IPS-NIHi7 (cell line): ENCODE results near the gene CAMK1G.

ENCODE experiments used
- DNase-seq: peaks from one replicate; pipeline ENCODE4 v3.0.0; 2012; ENCODE audit warnings: mixed read lengths; ENCODE audit errors: extremely low spot score

CAMK1G gene

DNA sequence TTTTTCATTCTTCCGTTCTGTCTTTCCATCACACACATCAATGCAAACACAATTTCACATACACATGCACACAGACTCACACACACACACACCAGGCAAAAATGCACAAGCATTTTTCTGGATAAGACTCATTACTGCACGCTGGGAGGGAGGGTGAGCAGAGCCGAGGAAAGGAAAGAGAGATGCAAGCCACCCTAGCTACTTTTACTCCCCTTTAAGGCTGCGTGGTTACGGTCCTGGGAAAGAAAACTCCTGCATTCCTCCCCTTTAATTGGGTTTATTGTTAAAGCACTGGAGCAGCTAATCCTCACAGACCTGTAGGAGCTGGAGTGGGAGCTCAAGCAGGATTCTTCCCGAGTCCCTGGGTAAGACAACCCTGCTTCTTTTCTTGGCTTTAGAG, at the start of gene CAMK1G:
CAMK1G (plus strand) TSS at position 307 of the 400 bp plus-strand sequence. CDS start 11,270 bp downstream, outside the sequence.
- DNase-seq = peak; percentile 71

DNA sequence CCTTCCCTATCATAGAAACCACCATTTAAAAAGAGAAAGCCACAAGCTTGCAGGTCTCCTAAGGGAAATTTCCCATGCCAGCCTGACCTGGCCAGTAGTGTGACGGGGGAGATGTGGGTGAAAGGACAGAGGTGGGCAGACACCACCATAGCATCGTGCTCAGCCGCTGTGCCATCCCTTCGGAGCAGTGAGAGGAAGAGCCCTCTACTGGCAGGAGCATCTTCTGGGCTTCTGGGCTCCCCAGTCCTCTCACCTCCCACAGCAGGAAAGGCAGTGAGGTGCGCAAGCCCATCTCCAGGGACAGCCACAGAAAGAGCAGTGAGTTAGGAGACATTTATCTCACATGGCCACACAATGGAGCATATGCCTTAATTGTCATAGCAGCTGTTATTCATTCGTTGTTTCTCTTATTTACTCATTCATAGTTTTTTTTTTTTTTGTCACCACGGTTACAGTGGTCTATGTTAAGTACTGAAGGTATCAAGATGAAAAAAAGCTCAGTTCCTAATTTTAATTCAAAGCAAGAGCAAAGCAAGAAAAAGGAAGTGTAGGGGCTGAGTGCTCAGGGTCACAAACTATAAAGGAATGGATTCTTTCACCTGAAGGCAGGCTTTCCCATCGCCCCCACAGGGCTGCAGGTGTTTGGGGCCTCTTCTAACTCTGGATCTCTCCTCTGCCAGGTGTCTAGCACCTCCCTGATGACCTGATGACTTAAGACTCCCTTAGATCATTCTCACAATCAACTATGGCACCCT, 48.8 kb upstream of the CAMK1G start:
- peak; percentile 41 for DNase-seq

DNA sequence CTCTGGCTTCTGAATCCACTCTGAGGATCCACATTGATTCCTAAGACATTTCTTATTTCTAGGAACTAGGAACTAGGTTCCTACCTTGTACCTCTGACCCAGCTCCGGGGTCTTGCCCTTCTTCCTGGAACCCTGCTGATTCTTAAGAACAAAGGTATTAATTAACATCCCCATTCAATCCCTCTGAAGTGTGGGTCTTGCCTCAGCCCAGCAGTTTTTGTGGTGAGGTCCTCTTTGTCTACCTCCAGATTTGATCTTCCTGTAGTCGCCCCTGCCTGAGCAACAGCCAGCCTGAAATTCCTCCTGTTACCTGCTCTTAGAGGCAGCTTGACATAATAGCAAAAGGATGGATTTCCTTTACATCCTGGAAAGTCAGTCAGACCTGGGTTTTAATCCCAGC, 46.7 kb upstream of the CAMK1G start:
- no peak for DNase-seq

DNA sequence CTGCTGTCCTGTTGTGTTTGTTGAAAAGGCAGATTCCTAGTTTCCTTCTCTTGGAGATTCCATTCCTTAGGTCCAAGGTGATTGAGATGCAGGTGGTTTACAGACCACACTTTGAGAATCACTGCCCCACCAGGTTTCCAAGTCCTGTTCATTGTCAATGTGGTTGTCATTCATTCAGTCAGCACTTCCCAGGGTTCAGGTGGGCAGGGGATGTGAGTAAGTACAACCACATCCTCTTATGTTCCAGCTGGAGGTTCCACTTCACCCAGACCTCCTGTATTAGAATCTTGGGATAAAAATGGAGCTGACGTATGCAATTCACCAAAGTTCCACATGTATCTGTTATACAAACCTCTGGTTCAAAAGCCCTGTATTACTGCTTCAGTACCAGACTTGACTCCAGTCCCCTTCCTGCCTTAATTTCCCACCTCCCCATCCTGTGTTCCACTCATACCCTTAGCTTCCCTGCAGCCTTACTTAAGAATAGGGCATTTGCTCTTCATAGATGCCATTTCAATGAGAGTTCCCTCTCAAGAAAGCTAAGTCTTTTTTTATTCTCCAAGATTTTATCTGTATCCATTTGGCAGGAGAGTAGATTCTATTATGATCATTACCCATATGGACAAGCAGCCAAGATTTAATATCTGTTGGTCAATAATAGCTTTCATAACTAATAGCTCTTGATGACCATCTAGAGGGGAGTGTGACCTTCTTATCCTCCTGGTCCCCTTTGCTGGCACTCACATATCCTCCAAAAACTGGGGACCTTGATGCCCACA, 46.0 kb upstream of the CAMK1G start:
- DNase-seq = no peak

DNA sequence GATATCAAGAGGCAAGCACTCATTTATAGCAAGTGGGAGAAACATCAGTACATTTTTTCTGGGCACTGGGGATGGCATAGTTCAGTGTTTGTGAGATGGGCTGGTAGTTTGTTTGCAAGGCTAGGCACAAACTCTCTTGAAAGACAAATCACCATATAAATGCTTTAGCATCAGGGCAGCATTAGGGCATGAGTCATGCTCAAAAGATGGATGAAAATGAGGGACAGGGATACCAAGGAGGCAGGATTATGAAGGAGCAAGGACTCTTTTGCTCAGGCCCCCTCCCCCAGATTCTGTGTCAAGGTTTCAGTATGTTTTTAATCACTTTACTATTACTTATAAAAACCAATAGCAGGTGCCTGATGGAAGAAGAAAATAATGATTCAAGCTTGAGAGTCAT, 43.9 kb upstream of the CAMK1G start:
- no peak for DNase-seq

DNA sequence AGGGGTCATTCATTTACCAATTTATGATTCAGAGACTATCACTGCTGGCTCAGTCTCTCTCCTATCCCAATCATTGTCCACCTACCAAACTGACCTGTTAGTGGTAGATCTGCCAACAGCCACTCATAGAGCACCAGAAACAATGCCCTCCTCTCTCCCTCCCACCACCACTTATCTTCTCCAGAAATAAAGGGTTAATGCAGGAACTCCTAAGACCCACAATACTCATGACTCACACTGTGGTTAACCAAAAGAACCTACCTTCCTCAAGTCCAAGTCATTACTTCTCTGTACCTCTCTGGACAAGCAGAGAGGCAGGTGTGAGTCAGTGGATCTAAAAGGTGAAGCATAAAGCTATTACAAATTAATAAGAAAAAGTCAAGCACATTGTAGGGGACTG, 40.9 kb upstream of the CAMK1G start:
- no peak for DNase-seq

DNA sequence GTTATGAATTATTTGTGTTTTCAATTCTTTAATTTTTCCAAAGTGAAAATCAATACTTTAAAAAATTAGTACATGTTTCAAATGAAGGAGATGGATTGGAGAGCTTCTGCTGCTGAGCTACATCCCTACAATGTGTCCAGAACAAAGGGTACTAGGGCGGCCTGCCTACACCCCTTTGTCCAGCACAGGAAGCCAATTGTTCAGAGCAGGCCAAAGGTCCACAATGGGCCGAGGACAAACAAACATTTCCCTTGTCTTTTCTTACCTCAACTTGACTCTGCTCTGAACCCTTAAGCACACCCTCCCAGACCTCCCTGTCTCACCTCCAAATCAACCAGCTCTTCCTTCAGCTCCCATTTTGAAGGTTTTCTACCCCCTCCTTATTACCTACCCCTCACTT, 39.4 kb upstream of the CAMK1G start:
- DNase-seq = no peak

DNA sequence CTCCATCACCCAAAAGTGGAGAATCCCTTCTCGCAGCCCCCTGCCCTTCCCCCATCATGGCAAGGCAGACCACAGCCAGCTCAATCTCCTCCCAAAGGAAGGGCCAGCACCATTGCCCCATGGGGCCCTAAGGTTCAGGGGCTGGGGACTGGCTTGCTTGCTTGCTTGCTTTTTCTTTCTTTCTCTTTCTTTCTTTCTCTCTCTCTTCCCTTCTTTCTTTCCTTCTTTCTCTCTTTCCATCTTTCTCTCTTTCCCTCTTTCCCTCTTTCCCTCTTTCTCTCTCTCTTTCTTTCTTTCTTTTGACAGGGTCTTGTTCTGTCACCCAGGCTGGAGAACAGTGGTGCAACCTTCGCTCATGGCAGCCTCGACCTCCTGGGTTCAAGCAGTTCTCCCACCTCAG, 38.1 kb upstream of the CAMK1G start:
- DNase-seq = no peak

DNA sequence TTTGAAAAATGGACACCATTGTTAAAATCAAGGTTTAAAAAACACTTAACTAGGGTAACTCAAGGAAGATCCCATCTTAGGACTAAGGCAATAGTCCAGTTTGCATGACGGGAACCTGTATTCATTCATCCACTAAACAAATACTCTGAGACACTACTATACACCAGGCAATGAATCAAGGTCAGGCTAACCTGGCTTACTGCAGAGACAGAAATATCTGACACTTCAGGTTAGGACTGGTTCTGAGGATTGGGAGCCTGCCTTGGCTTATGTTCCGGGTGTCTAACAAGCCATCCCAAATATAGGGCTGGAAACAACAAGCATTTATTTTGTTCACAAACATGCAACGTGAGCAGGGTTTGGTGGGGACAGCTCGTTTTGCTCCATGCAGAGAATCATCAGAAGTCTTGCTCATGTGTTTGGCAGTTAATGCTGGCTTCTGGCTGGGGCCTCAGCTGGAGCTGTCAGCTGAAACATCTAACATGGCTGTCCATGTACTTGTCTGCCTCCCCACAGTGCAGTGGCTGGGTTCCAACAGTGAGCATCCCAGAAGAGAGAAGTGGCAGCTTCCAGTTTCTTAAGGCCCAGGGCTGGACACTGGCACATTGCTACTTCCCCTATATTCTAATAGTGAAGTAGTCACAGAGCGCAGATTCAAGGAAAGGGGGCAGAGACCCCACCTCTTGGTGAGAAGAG, 37.0 kb upstream of the CAMK1G start:
- DNase-seq = no peak

DNA sequence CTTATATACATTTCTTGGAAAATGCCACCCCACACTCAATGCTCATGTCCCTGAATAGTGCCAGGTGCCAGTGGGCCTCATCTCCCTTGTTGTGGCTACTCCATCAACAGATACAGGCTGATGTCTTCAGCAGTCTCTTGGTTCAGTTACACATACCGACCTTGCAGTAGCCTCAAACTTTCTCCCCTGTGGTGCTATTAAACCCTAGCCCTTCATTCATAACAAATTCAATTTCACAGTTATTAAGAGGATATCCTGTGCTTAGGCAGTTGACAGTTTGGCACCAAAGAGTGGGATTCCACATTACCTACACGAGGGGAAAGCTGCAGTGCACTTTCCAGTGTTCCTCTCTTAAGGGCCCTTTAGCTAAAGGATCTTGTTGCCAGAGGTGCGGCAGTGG, 35.9 kb upstream of the CAMK1G start:
- no peak for DNase-seq

DNA sequence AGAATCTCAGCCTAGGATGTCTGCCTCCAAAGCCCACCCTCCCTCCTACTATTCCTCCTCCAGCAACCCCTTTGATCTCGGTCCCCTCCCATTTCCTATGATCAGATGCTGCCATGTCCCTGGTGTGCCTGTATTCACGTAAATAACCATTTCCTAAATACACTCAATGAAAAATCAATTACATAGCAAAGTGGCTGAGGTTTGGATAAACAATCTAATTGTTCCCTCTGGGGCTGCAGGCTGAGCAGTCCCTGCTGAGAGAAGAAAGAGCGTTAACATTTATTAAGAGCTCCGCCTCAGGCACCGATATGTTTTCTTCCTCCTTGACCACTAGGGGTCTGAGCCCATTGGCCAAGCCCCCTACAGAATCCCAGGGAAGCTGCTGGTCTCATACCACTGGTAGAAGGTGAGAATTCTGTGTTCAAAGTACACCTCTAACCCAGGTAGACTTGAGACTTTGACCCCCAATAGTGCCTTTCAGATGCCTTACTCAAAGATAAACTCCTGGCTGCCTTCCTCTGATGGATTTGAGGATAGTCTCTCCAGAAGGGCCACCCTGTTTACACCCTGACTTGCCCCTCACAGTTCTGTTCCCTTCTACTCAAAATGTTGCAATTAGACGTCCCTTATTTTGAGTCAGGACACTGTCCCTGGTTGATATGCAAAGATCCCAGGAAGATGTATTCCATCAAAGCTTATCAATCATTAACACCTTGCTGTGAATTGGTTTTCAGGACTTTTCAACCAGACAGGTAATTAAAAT, 33.9 kb upstream of the CAMK1G start:
- DNase-seq = peak; percentile 68

DNA sequence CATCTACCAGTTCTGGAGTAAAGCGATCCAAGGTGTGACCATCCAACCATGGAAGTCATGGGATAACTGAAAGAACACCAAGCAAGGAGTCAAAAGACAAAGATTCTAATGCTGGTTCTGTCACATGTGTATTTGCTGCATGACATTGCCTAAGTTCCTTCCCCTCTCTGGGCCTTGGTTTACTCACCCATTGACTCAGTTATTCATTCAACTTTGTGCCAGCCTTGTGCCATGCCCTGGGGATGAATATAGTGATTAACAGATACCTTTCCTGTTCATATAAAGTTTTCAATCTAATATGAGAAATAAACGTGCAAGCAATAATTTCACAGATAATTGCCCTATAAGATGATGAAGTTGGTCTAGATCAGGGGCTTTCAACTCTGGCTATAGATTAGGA, 33.0 kb upstream of the CAMK1G start:
- DNase-seq = no peak

DNA sequence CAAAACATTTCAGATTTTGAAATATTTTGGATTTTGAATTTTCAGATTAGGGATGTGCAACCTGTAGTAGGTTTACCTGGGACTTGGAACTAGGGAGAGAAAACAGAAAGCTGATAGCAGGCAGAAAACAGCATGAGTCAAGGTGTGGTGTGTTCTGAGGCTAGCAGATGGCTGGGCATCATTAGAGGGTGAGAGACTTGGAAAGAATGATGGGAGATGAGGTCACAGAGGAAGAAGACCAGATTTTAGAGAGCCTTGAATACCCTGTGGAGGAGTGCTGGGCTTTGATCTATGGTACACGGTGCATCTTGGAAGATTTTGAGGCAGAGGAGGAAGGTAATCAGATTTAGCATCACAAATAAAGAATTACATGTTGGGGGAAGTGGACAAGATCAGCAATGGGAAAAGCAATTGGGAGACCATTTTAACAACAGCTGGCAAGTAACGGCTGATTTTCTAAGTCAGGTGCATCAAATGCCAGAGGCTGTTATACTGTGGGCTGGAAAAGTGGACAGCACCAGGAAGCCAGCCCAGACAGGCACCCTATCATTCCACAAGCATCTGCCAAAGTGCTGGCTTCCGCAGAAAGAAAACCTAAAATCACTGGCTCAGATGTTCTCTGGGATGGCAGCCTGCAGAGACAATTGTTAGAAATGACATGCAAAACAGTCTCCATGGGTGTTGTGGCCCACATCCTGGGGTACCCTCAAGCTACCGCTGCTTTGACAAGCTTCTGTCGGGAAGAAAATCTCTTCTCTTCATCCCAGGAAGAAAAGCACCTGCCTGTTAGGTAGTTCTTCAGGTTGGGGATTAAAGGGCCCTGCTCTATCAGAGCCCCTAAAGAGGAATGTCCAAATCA, 30.9 kb upstream of the CAMK1G start:
- DNase-seq = no peak

DNA sequence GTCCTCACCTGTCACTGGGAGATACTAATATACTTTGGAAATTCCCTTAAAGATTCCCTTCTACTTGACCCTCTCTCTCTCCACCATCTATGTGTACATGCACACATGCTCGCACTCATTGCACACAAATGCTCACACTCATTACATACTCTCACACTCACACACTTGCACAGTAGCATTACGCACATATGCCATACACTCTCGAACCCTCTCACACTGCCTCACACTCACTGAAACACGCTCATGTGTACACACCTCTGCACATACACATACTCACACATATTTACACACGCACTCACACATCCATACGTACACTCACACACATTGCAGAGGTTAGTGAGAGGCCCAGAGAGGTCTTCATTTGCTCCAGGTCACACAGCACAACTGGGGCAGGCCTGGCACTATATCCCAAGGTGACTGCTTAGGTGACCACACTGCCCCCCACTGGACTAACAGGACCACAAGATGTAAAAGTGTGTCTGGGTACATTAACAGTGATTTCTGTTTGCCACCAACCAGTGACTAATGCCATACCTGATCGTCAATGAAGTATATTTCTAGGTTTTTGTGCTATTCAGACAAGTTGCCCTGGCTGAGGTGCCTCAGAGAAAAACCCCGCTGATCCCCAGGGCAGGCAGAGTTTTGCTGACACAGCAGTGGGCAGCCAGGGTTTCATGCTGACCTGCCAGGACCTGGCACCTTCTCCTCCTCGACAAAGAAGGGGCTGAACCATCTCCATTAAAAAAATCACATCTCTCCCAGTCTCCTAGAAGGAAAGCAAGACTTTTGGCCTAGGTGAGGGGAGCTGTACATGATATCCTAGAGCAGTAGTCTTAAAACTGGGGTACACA, 28.5 kb upstream of the CAMK1G start:
- no peak for DNase-seq

DNA sequence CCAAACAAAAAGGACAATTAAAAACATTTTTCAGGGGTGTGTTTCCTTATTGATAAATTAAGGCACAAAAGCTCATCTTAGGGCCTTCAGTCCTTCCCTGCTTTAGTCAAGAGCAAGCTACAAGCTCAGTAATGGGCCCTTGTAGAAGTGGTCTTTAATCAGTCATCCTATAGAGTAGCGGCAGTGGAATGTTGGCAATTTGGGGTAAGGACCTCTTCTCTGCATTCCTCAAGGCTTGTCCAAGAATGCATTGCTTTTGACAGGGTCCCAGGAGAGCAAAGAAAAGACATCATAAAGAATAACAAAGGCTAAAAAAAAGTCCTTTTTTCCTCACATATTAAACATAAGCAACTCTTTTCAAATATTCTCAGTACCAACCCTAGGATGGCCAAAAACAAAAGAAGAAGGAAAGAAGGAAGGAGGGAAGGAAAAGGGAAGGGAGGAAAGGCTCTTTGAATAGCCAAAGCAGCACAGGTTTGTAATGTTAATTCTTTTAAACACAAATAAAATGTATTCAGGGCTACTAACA, 27.3 kb upstream of the CAMK1G start:
- DNase-seq = no peak

DNA sequence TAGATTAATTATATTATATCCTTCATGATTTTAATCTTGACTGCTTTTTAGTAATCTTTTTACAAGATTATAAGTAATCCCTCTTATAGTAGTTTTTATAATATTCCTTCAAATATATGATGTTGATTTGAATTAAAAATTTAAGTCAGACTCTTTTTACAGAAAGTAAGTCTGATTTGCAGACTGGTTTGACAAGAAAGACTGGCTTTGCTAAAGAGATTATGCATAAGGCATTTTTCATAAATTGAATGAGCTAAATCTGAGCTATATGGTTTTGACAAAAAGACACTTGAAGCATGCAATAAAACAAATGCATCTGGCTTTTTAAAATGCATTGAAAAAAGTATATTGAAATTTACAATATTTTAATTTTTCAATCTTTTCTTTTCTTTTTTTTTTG, 26.3 kb upstream of the CAMK1G start:
- DNase-seq = no peak

DNA sequence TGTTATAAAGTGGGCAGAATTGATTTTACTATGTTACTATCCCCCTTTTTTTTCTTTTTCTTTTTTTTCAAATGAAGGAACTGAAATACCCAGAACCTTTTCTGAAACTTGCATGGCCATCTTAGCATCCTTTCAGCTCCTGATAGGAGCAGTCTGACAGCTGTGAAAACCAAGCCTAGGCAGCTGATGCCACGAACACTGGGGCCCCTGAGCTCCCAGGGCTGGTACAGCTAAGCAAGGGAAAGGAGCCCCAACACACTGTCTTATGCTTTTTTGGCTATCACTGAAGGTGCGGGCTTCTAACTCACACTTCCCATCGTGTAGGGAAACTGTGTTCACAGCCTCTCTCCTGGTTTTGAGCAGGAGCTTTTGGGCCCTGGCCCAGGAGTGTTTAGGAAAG, 23.0 kb upstream of the CAMK1G start:
- DNase-seq = no peak

DNA sequence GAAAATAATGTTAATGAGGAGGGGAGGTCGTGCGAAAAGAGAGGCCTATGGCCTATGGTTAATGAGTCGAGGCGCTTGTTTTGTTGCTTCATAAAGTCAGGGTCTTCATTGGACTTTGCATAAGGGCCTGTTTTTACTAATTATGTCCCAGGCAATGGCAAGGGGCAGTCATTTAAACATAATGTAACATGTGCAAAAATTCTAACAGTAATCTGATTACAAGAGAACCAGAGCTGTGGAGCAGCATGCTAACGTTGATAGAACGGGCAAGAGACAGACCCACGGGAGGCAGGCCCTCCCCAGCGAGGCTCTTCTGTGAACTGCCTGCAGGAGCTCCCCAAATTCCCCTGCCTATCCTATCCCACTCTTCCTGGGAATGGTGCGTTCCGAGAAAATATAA, 22.6 kb upstream of the CAMK1G start:
- DNase-seq = no peak

DNA sequence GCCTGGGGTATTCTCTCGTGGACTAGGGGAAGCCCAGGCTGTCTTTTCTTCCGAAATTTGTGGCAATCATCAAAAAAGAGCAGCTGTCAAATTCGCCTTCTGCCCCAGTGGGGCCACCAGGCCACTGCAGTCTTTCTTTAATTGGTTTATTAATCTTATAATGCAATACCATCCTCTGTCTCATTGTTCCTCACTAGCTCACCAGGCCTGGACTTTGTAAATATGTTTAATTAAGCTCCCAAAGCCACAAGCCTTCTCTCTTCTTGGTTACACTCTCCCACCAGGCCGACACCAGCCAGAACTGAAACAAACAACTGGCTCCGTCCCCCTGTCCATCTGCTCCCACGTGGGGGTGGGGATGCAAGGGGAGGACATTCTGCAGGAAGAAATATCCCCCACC, 22.0 kb upstream of the CAMK1G start:
- no peak for DNase-seq

DNA sequence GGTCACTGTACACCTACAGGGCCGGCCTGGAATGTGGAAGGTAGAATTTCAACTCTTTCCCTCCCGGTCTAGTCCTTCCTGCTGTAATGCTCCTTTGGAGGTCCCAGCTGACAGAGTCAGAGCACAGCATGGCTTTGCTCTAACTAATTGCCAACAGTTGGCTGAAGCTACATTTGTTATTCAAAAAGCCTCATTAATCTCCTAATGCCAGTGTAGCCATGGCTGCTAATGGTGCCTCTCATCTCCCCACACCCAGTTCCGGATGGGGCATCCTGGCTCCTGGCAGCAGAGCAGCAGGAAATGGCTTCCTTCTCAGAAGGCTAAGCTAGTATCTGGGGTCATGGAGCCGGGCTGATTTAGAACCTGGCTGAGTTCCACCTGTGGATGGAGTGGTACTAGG, 18.7 kb upstream of the CAMK1G start:
- DNase-seq = no peak
